K562 (cell line): ENCODE measurements around the gene INSR. TPM values are rescaled to one million over a fixed set of nuclear protein-coding genes. Genes with fewer than 3 reads are reported as not detected.

Source experiments
- ATAC-seq: fragments of 200-7000 bp; cut with Tn5 transposase; 3 replicates; pipeline ENCODE4 v1.9.1; 2020; ENCODE audit warnings: moderate library complexity
- BruUV-seq: library from RNA; stranded (reverse); fragments of 400-500 nt; replicated peaks from 2 replicates; lab custom pipeline; 2021; lab: Mats Ljungman, UMichigan
- CTCF ChIA-PET: fragments of 300-600 bp; formaldehyde crosslinking; extraction: SDS; loops from one replicate; lab custom pipeline; 2021; ENCODE audit warnings: low intra/inter-chr PET ratio; lab: Yijun Ruan, JAX
- POLR2A ChIA-PET: fragments of 300-600, 350-650 bp; sonication (Branson Sonifier 250); formaldehyde crosslinking; extraction: SDS; loops from one replicate; lab custom pipeline; 2021; ENCODE audit warnings: antibody characterized with exemption, inconsistent platforms; lab: Yijun Ruan, JAX
- DNase-seq, 4 experiments: peaks; one replicate each; pipeline versions ENCODE4 v3.0.0 to v3.0.0-alpha.2; 2011 to 2018; ENCODE audit warnings: low spot score in 3 of 4, mixed read lengths in 3 of 4; ENCODE audit errors: extremely low read depth in 1 of 4
- FAIRE-seq: peaks from 2 replicates; lab custom pipeline; 2011; peaks lifted over from hg19 to GRCh38; lab: Jason Lieb, UNC
- H2AFZ ChIP-seq: 2 replicates; pipeline ENCODE4 v1.6.0; 2011; ENCODE audit warnings: low read depth, low read length, control low read depth, inconsistent platforms
- H3K27ac ChIP-seq: fragments of 200-600 bp; 3 replicates; pipeline ENCODE4 v1.8.0; 2011; ENCODE audit warnings: low read depth, mild to moderate bottlenecking, control low read depth, inconsistent platforms, low read length, moderate library complexity, mixed read lengths; ENCODE audit errors: extremely low read depth
- H3K27me3 ChIP-seq, 2 experiments: fragments of 300-600 bp in 1 of 2; 2 replicates in 1 of 2; 3 replicates in 1 of 2; pipeline versions ENCODE4 v1.6.0 to v1.8.0; 2011; ENCODE audit warnings: inconsistent platforms in 2 of 2, low read length in 2 of 2, mild to moderate bottlenecking in 1 of 2, mixed read lengths in 1 of 2, moderate library complexity in 1 of 2; ENCODE audit not compliant: control insufficient read depth in 2 of 2, insufficient read depth in 2 of 2
- H3K36me3 ChIP-seq: fragments of 300-600 bp; 3 replicates; pipeline ENCODE4 v1.8.0; 2011; ENCODE audit warnings: mild to moderate bottlenecking, low read length, inconsistent platforms; ENCODE audit not compliant: control insufficient read depth, insufficient read depth
- H3K4me1 ChIP-seq, 2 experiments: fragments of 200-600 bp in 1 of 2; replicated peaks in 1 of 2; 2 replicates in 1 of 2; 3 replicates in 1 of 2; pipeline versions ENCODE4 v1.5.1 to v1.8.0; 2011; ENCODE audit warnings: inconsistent platforms in 2 of 2, low read length in 2 of 2, mild to moderate bottlenecking in 1 of 2, mixed read lengths in 1 of 2, moderate library complexity in 1 of 2; ENCODE audit not compliant: control insufficient read depth in 2 of 2, insufficient read depth in 2 of 2
- H3K4me2 ChIP-seq: 2 replicates; pipeline ENCODE4 v1.6.1; 2011; ENCODE audit warnings: low read length, control low read depth, inconsistent platforms, mixed read lengths; ENCODE audit not compliant: insufficient read depth
- H3K4me3 ChIP-seq: fragments of 200-600 bp; sonication (generic), shearing (Covaris generic); 2 replicates; pipeline ENCODE4 v1.5.1; 2016; ENCODE audit warnings: control low read depth, inconsistent platforms
- H3K79me2 ChIP-seq: fragments of 200-600 bp; 3 replicates; pipeline ENCODE4 v1.8.0; 2011; ENCODE audit warnings: low read length, inconsistent platforms; ENCODE audit not compliant: control insufficient read depth, insufficient read depth
- H3K9ac ChIP-seq, 2 experiments: 2 replicates each; pipeline versions ENCODE4 v1.6.0 to v1.6.1; 2011; ENCODE audit warnings: low read depth in 2 of 2, low read length in 2 of 2, control low read depth in 1 of 2, inconsistent platforms in 1 of 2, mild to moderate bottlenecking in 1 of 2, mixed read lengths in 1 of 2; ENCODE audit not compliant: insufficient read depth in 1 of 2
- H3K9me1 ChIP-seq: one replicate; pipeline ENCODE4 v1.6.0; 2011; ENCODE audit warnings: inconsistent platforms, mild to moderate bottlenecking, low read length, moderate library complexity; ENCODE audit not compliant: control insufficient read depth, insufficient read depth
- H3K9me3 ChIP-seq: replicated peaks from 2 replicates; pipeline ENCODE4 v1.5.1; 2011; ENCODE audit warnings: low read depth, low read length, inconsistent platforms; ENCODE audit not compliant: control insufficient read depth, insufficient read depth
- H4K20me1 ChIP-seq: replicated peaks from 2 replicates; pipeline ENCODE4 v1.6.1; 2011; ENCODE audit warnings: low read length, inconsistent platforms, mixed read lengths; ENCODE audit not compliant: control insufficient read depth, insufficient read depth
- CXXC5 ChIP-seq: fragments of 250-450 bp; sonication (Bioruptor Pico); IDR thresholded peaks from 2 replicates; pipeline ENCODE4 v1.8.0; 2022; ENCODE audit warnings: inconsistent platforms, mild to moderate bottlenecking, moderate library complexity
- HNRNPLL ChIP-seq: fragments of 200-400 bp; formaldehyde crosslinking; IDR thresholded peaks from 2 replicates; pipeline ENCODE4 v1.6.1; 2017; ENCODE audit warnings: low read length, low read depth, mild to moderate bottlenecking; ENCODE audit not compliant: poor library complexity, severe bottlenecking
- KLF6 ChIP-seq: fragments of 250-450 bp; sonication (Bioruptor Pico); IDR thresholded peaks from 2 replicates; pipeline ENCODE4 v1.4.0; 2020; ENCODE audit warnings: mild to moderate bottlenecking, moderate library complexity, borderline replicate concordance
- PHF21A ChIP-seq: fragments of 450-650 bp; IDR thresholded peaks from 2 replicates; pipeline ENCODE4 v1.6.1; 2017; ENCODE audit warnings: low read depth, borderline replicate concordance
- PHTF2 ChIP-seq: fragments of 250-450 bp; sonication (Bioruptor Pico); IDR thresholded peaks from 2 replicates; pipeline ENCODE4 v1.5.0; 2021; ENCODE audit warnings: mild to moderate bottlenecking
- RFX7 ChIP-seq: fragments of 250-450 bp; sonication (Bioruptor Pico); IDR thresholded peaks from 2 replicates; pipeline ENCODE4 v1.5.1; 2021; ENCODE audit warnings: mild to moderate bottlenecking
- SREBF1 ChIP-seq: fragments of 150-350 bp; IDR thresholded peaks from 2 replicates; pipeline ENCODE4 v1.6.1; 2014; ENCODE audit warnings: antibody characterized with exemption, low read depth, low read length, borderline replicate concordance
- ZKSCAN1 ChIP-seq: fragments of 150-350 bp; IDR thresholded peaks from 2 replicates; pipeline ENCODE4 v1.6.1; 2016; ENCODE audit warnings: low read depth, low read length
- ZNF311 ChIP-seq: fragments of 250-450 bp; sonication (Bioruptor Pico); IDR thresholded peaks from 2 replicates; pipeline ENCODE4 v1.4.0; 2020; ENCODE audit warnings: mild to moderate bottlenecking, moderate library complexity
- WGBS: fragments of 100-300 bp; shearing (Covaris generic); methylation state at CpG from one replicate; pipeline ENCODE4 v1.1.6; 2016; ENCODE audit warnings: low coverage, mixed read lengths; ENCODE audit not compliant: insufficient coverage; ENCODE audit errors: missing lambda C conversion rate; 5-methylcytosine and 5-hydroxymethylcytosine counted together
- in situ Hi-C: fragments of 300-500 bp; cut with MboI; formaldehyde crosslinking; loops from 4 replicates; pipeline ENCODE4 v1.15.0; 2018; ENCODE audit warnings: inconsistent platforms, mixed read lengths
- intact Hi-C: fragments of 100-400 bp; cut with micrococcal nuclease; formaldehyde crosslinking; loops from 2 replicates; pipeline ENCODE4 v1.14.2; 2022
- polyA plus RNA-seq, 8 experiments: library from polyadenylated mRNA; depleted of rRNA in 4 of 8; stranded (reverse) in 5 of 8; unstranded in 3 of 8; fragments of >200 nt; fragmentation: Nextera tagmentation in 2 of 8; fragmentation: Illumina TruSeq in 1 of 8; extraction: Ambion mirVana in 2 of 8; extraction: Trizol in 1 of 8; gene quantifications; 2 replicates each; pipeline versions ENCODE4 v1.2.1 to v1.2.3, GENCODE V29; 2011 to 2014; ENCODE audit warnings: inconsistent platforms in 1 of 8, missing spikeins in 1 of 8
- total RNA-seq, 7 experiments: library from RNA; depleted of rRNA in 6 of 7; stranded (reverse); fragments of >200 nt in 6 of 7; fragmentation: Illumina TruSeq in 2 of 7; extraction: Trizol in 2 of 7; gene quantifications; 2 replicates each; pipeline versions ENCODE4 v1.2.1 to v1.2.3, GENCODE V29; 2011 to 2021; ENCODE audit warnings: low replicate concordance in 1 of 7
- TF ChIP-seq, protein P1 (sequence below): fragments of 250-450 bp; sonication (Bioruptor Pico); IDR thresholded peaks from 2 replicates; pipeline ENCODE4 v1.4.0; 2020; ENCODE audit warnings: mild to moderate bottlenecking, moderate library complexity
- TF ChIP-seq, protein P2 (sequence below): fragments of 450-650 bp; formaldehyde crosslinking; IDR thresholded peaks from 2 replicates; pipeline ENCODE4 v1.4.0; 2020; ENCODE audit warnings: mild to moderate bottlenecking
- TF ChIP-seq, protein P3 (sequence below): sonication (generic); formaldehyde crosslinking; IDR thresholded peaks from 2 replicates; pipeline ENCODE4 v1.8.1; 2022; ENCODE audit warnings: missing genetic modification reagents

Gene INSR
- total and polyA plus RNA-seq, 9 of the 15 experiments (the other 6 are each of a cell fraction or from before 2014, with no cell fraction given): 0.04 to 0.88 (median 0.41) TPM

DNA sequence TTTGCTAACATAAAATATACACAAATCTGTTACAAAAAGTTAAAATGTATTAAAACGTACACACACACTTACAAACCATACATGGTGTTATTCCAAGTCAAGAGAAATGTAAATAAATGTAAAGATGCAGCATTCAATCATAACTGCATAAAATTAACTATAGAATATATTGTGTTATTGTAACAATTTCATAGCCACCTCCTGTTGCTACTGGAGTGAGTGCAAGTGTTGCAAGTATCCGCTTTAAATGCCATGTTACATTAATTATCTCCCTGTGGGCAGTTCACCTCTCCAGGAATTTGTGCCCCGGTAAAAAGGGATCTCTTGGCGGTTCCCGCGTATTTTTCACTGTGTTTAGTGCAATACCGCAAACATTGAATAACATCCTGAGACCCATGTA is 3.5 kb upstream of the INSR start:
- 12% methylated on average over 7 of the region's 7 CpGs for WGBS
- no peak for FAIRE-seq
- CTCF ChIA-PET: no interaction called here

More for the DNA sequence above, 3.5 kb upstream of the INSR start:
- in situ Hi-C loops (no loop called here), intact Hi-C loops (no loop called here)
- no TSS peak for BruUV-seq
- Histone ChIP-seq H3K36me3 (no peaks in the 10 kb centered on the region), H3K27me3 (peaks cover 3 to 11% of the 10 kb centered on the region in 2 experiments; a peak in 2 of 5 replicates), H3K4me3 (no peak overlapping the region), H3K79me2 (no peaks in the 10 kb centered on the region), H3K4me1 (peaks cover 0 to 17% of the 10 kb centered on the region in 2 experiments; a peak in 2 of 5 replicates), H3K27ac (no peak overlapping the region), H3K9me3 (no peaks in the 10 kb centered on the region), H2AFZ (no peak overlapping the region), H3K9me1 (no peaks in the 10 kb centered on the region), H4K20me1 (no peaks in the 10 kb centered on the region), H3K4me2 (no peak overlapping the region), H3K9ac (no peak overlapping the region)
- no peak for TF ChIP-seq PHTF2 (CRISPR knock-in tag)
- TF ChIP-seq, protein P1, sequence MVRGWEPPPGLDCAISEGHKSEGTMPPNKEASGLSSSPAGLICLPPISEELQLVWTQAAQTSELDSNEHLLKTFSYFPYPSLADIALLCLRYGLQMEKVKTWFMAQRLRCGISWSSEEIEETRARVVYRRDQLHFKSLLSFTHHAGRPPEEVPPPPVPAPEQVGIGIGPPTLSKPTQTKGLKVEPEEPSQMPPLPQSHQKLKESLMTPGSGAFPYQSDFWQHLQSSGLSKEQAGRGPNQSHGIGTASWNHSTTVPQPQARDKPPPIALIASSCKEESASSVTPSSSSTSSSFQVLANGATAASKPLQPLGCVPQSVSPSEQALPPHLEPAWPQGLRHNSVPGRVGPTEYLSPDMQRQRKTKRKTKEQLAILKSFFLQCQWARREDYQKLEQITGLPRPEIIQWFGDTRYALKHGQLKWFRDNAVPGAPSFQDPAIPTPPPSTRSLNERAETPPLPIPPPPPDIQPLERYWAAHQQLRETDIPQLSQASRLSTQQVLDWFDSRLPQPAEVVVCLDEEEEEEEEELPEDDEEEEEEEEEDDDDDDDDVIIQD (CRISPR knock-in tag): no peak
- TF ChIP-seq KLF6 (CRISPR knock-in tag): no peak
- no peak for TF ChIP-seq HNRNPLL
- no peak for TF ChIP-seq PHF21A
- TF ChIP-seq ZKSCAN1: no peak
- no peak for TF ChIP-seq ZNF311
- TF ChIP-seq RFX7 (CRISPR knock-in tag): no peak
- no peak for TF ChIP-seq CXXC5 (CRISPR knock-in tag)
- TF ChIP-seq SREBF1: no peak
- TF ChIP-seq, protein P2, sequence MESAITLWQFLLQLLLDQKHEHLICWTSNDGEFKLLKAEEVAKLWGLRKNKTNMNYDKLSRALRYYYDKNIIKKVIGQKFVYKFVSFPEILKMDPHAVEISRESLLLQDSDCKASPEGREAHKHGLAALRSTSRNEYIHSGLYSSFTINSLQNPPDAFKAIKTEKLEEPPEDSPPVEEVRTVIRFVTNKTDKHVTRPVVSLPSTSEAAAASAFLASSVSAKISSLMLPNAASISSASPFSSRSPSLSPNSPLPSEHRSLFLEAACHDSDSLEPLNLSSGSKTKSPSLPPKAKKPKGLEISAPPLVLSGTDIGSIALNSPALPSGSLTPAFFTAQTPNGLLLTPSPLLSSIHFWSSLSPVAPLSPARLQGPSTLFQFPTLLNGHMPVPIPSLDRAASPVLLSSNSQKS (CRISPR knock-in tag): no peak
- TF ChIP-seq, protein P3, sequence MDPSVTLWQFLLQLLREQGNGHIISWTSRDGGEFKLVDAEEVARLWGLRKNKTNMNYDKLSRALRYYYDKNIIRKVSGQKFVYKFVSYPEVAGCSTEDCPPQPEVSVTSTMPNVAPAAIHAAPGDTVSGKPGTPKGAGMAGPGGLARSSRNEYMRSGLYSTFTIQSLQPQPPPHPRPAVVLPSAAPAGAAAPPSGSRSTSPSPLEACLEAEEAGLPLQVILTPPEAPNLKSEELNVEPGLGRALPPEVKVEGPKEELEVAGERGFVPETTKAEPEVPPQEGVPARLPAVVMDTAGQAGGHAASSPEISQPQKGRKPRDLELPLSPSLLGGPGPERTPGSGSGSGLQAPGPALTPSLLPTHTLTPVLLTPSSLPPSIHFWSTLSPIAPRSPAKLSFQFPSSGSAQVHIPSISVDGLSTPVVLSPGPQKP (CRISPR knock-in tag): no peak
- ATAC-seq (no peak), DNase-seq (no peak)
- POLR2A ChIA-PET: no interaction called here
